OCI-LY3 (cell line): ENCODE data around the gene LSM7.

Experiments used
- H2AFZ ChIP-seq: fragments of 200-600, 300-600 bp; shearing (Covaris generic); 2 replicates; pipeline ENCODE4 v1.6.0; 2014; ENCODE audit warnings: antibody characterized with exemption, low read depth, low read length
- H3K27ac ChIP-seq: fragments of 200-600, 300-600 bp; sonication (generic); 2 replicates; pipeline ENCODE4 v1.5.1; 2014; ENCODE audit warnings: mild to moderate bottlenecking, low read length, moderate library complexity, mixed read lengths
- H3K27me3 ChIP-seq: fragments of 200-600, 300-600 bp; sonication (generic); 2 replicates; pipeline ENCODE4 v1.6.1; 2014; ENCODE audit warnings: low read depth, low read length, mixed read lengths
- H3K36me3 ChIP-seq: fragments of 200-600, 300-600 bp; sonication (generic); replicated peaks from 2 replicates; pipeline ENCODE3; 2014; ENCODE audit warnings: low read depth, low read length, mixed read lengths
- H3K4me1 ChIP-seq: fragments of 300-600, 200-600 bp; sonication (generic); 2 replicates; pipeline ENCODE4 v1.6.1; 2014; ENCODE audit warnings: low read length, mixed read lengths
- H3K4me2 ChIP-seq: fragments of 200-600, 300-600 bp; sonication (generic); 2 replicates; pipeline ENCODE4 v1.6.1; 2014; ENCODE audit warnings: low read length, mixed read lengths
- H3K4me3 ChIP-seq: fragments of 300-600, 200-600 bp; sonication (generic); 2 replicates; pipeline ENCODE4 v1.5.1; 2014; ENCODE audit warnings: antibody characterized with exemption, mild to moderate bottlenecking, low read length, moderate library complexity
- H3K79me2 ChIP-seq: fragments of 300-600, 200-600 bp; shearing (Covaris generic); 2 replicates; pipeline ENCODE4 v1.6.1; 2014; ENCODE audit warnings: mild to moderate bottlenecking, low read length, mixed read lengths
- H3K9ac ChIP-seq: fragments of 300-600, 200-600 bp; shearing (Covaris generic); 2 replicates; pipeline ENCODE4 v1.6.0; 2014; ENCODE audit warnings: mild to moderate bottlenecking, low read length, moderate library complexity
- H3K9me3 ChIP-seq: fragments of 200-600, 300-600 bp; shearing (Covaris generic); 2 replicates; pipeline ENCODE4 v1.6.1; 2014; ENCODE audit warnings: low read length, mixed read lengths; ENCODE audit not compliant: insufficient read depth
- H4K20me1 ChIP-seq: fragments of 200-600, 300-600 bp; sonication (generic); 2 replicates; pipeline ENCODE4 v1.6.1; 2016; ENCODE audit warnings: low read length, mixed read lengths; ENCODE audit not compliant: insufficient read depth
- CTCF ChIP-seq: fragments of 200-600, 300-600 bp; sonication (generic); IDR thresholded peaks from 2 replicates; pipeline ENCODE4 v1.5.1; 2014; ENCODE audit warnings: antibody characterized with exemption, low read length, low read depth
- EZH2phosphoT487 ChIP-seq: fragments of 200-600 bp; shearing (Covaris generic); IDR thresholded peaks from 2 replicates; pipeline ENCODE4 v1.6.1; 2018; ENCODE audit warnings: antibody characterized with exemption, mixed run types, low read depth

The LSM7 gene

GRCh38 chr19:2324220-2324948 is 4.0 kb downstream of the LSM7 start:
- H3K79me2 ChIP-seq, result peaks cover 48% of the 10 kb centered on the region
- H2AFZ ChIP-seq, result no peak overlapping the region
- H3K9ac ChIP-seq, result no peak overlapping the region
- H3K27me3 ChIP-seq, result no peaks in the 10 kb centered on the region
- H4K20me1 ChIP-seq, result peaks cover 3% of the 10 kb centered on the region; the same call in 1 of the 2 replicates
- H3K9me3 ChIP-seq, result no peaks in the 10 kb centered on the region
- H3K4me1 ChIP-seq, result peaks cover 10% of the 10 kb centered on the region
- no peak overlapping the region for H3K27ac ChIP-seq
- peaks cover 32% of the 10 kb centered on the region for H3K36me3 ChIP-seq
- no peak overlapping the region for H3K4me3 ChIP-seq
- TF ChIP-seq CTCF, result no peak
- TF ChIP-seq EZH2phosphoT487, result no peak
- H3K4me2 ChIP-seq, result no peak overlapping the region

GRCh38 chr19:2323707-2324106 is 4.7 kb downstream of the LSM7 start:
- Histone ChIP-seq H3K27me3 (no peaks in the 10 kb centered on the region), H3K27ac (no peak overlapping the region), H3K79me2 (peaks cover 41% of the 10 kb centered on the region), H3K36me3 (peaks cover 32% of the 10 kb centered on the region), H3K4me2 (no peak overlapping the region), H4K20me1 (peaks cover 3% of the 10 kb centered on the region; the same call in 1 of the 2 replicates), H3K9me3 (no peaks in the 10 kb centered on the region), H3K4me3 (no peak overlapping the region), H2AFZ (no peak overlapping the region), H3K4me1 (peaks cover 8% of the 10 kb centered on the region; the same call in 1 of the 2 replicates), H3K9ac (no peak overlapping the region)
- no peak for TF ChIP-seq EZH2phosphoT487
- no peak for TF ChIP-seq CTCF

- Histone ChIP-seq H3K9ac (no peak overlapping the region), H3K4me1 (no peaks in the 10 kb centered on the region), H3K27ac (no peak overlapping the region)
These were observed 6.7 kb downstream of the LSM7 start for GRCh38 chr19:2321565-2322283.

More at GRCh38 chr19:2321565-2322283, 6.7 kb downstream of the LSM7 start:
- H3K4me3 ChIP-seq, result no peak overlapping the region
- peaks cover 28% of the 10 kb centered on the region for H3K36me3 ChIP-seq
- H3K79me2 ChIP-seq, result peaks cover 22% of the 10 kb centered on the region
- no peak for TF ChIP-seq CTCF
- no peak for TF ChIP-seq EZH2phosphoT487
- no peaks in the 10 kb centered on the region for H3K27me3 ChIP-seq
- no peak overlapping the region for H3K4me2 ChIP-seq
- H2AFZ ChIP-seq, result no peak overlapping the region
- H4K20me1 ChIP-seq, result peaks cover 3% of the 10 kb centered on the region; the same call in 1 of the 2 replicates
- H3K9me3 ChIP-seq, result no peaks in the 10 kb centered on the region
